ENCODE results near the gene SEM1.

Gene SEM1

GRCh38 chr7:96669812-96670211, 39.8 kb downstream of the SEM1 start:
- no peak for TF ChIP-seq CTCF (IDR thresholded peaks at IDR 0.05)

- TF ChIP-seq CTCF (IDR thresholded peaks at IDR 0.05), result no peak
Observed at GRCh38 chr7:96667026-96667425, 42.6 kb downstream of the SEM1 start.

GRCh38 chr7:96665689-96666088, 44.0 kb downstream of the SEM1 start:
- TF ChIP-seq CTCF (IDR thresholded peaks at IDR 0.05), result no peak

GRCh38 chr7:96664793-96665192, 44.9 kb downstream of the SEM1 start:
- TF ChIP-seq CTCF (IDR thresholded peaks at IDR 0.05), result no peak

- no peak for TF ChIP-seq CTCF (IDR thresholded peaks at IDR 0.05)
Observed at GRCh38 chr7:96663871-96664445, 45.7 kb downstream of the SEM1 start.

- no peak for TF ChIP-seq CTCF (IDR thresholded peaks at IDR 0.05)
Observed at GRCh38 chr7:96663457-96663856, 46.2 kb downstream of the SEM1 start.

- no peak for TF ChIP-seq CTCF (IDR thresholded peaks at IDR 0.05)
Observed at GRCh38 chr7:96658022-96658412, 51.6 kb downstream of the SEM1 start.

Measured in LNCAP (cell line).